ENCODE results near the gene MATCAP1. TPM values are rescaled to one million over a fixed set of nuclear protein-coding genes. Genes with fewer than 3 reads are reported as not detected.
A peak's percentile ranks its signal among the peaks of the same experiment; 100 is the strongest.

MATCAP1 gene
- polyA plus RNA-seq, 4 donors, result 15.7 to 19.0 (median 18.2) TPM

DNA sequence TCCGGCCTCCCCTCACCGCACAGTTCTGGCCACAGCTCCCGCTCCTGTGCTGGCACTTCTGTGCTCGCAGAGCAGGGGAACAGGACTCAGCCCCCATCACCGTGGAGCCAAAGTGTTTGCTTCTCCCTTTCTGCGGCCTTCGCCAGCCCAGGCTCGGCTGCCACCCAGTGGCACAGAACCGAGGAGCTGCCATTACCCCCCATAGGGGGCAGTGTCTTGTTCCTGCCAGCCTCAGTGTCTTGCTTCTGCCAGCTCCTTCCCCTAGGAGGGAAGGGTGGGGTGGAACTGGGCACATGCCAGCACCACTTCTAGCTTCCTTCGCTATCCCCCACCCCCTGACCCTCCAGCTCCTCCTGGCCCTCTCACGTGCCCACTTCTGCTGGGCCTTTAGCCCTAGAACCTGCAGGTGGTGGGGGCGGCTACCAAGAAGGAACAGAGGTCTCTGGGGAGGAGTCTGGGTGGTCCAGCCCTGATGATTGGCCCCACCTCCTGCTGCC is 14.5 kb upstream of the MATCAP1 start:
- peak overlapping the region; percentile 93 to 99 (median 97) for H3K27ac ChIP-seq (ENCODE audit: low read depth in 1 of 3, low read length in 2 of 3)
- H3K36me3 ChIP-seq (ENCODE audit: control insufficient read depth in 3 of 3, insufficient read depth in 2 of 3, low read depth in 1 of 3, low read length in 3 of 3), result peaks cover 11 to 85% (median 32%) of the 10 kb centered on the region in 3 donors
- FAIRE-seq (no peak), DNase-seq (peak; percentile 65 to 82)
- H3K27me3 ChIP-seq (ENCODE audit: control insufficient read depth in 3 of 3, insufficient read depth in 3 of 3, low read length in 3 of 3), result no peaks in the 10 kb centered on the region
- peak overlapping the region in 1 of 3 donors; percentile 0 for H3K4me3 ChIP-seq (ENCODE audit: low read depth in 1 of 3, low read length in 3 of 3)
- H3K4me1 ChIP-seq (ENCODE audit: control insufficient read depth in 3 of 3, insufficient read depth in 2 of 3, low read depth in 1 of 3, low read length in 2 of 3), result peaks cover 2 to 24% (median 7%) of the 10 kb centered on the region in 3 donors
- WGBS, 3 donors, result 36 to 54% (median 47%) methylated on average over 11 to 12 of the region's 12 CpGs
- no peaks in the 10 kb centered on the region for H3K9me3 ChIP-seq (ENCODE audit: control insufficient read depth in 2 of 2, insufficient read depth in 1 of 2, low read depth in 1 of 2, low read length in 1 of 2)

DNA sequence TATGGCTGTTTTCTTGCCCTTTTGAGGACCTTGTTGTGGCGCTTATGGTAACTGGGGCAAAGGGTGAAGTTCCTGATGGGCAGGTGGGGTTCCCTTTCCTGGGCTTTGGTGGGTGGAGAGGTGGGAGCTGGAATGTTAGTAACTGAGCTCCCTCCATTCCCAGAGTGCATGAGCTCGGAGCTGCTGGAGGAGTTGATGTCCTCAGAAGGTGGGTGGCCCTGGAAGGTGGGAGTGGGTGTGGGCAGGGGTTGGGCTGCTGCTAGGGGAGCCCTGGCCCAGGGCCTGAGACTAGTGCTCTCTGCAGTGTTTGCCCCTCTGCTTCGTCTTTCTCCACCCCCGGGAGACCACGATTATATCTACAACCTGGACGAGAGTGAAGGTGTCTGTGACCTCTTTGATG is 13.9 kb upstream of the MATCAP1 start:
- no peak overlapping the region for H3K4me3 ChIP-seq (ENCODE audit: low read depth in 1 of 3, low read length in 3 of 3)
- peak overlapping the region in 1 of 3 donors; percentile 97 for H3K27ac ChIP-seq (ENCODE audit: low read depth in 1 of 3, low read length in 2 of 3)
- peaks cover 11 to 85% (median 30%) of the 10 kb centered on the region in 3 donors for H3K36me3 ChIP-seq (ENCODE audit: control insufficient read depth in 3 of 3, insufficient read depth in 2 of 3, low read depth in 1 of 3, low read length in 3 of 3)
- no peaks in the 10 kb centered on the region for H3K27me3 ChIP-seq (ENCODE audit: control insufficient read depth in 3 of 3, insufficient read depth in 3 of 3, low read length in 3 of 3)
- WGBS, 3 donors, result 61 to 74% (median 62%) methylated on average over 6 of the region's 6 CpGs
- FAIRE-seq (no peak), DNase-seq (no peak)
- H3K9me3 ChIP-seq (ENCODE audit: control insufficient read depth in 2 of 2, insufficient read depth in 1 of 2, low read depth in 1 of 2, low read length in 1 of 2), result no peaks in the 10 kb centered on the region
- peaks cover 5 to 30% (median 11%) of the 10 kb centered on the region in 3 donors for H3K4me1 ChIP-seq (ENCODE audit: control insufficient read depth in 3 of 3, insufficient read depth in 2 of 3, low read depth in 1 of 3, low read length in 2 of 3)

DNA sequence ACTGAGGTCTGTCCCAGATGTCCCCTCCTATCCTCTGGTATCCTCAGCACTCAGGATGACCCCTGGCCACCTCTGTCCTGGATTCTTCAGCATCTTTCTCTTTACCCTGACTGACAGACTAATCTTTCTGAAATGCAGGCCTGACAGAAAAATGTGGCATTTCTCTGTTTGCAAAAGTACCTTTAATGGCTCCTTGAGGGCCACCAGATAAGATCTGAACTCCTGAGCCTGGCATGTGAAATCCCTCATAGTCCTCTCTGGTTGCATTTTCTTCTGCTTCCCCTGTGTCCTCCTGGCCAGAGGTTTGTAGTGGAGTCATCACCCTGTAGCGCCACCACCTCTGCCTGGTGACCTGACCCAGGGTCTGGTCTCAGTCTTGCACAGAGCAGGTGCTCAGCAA is 13.1 kb upstream of the MATCAP1 start:
- H3K27ac ChIP-seq (ENCODE audit: low read depth in 1 of 3, low read length in 2 of 3), result no peak overlapping the region
- no peaks in the 10 kb centered on the region for H3K9me3 ChIP-seq (ENCODE audit: control insufficient read depth in 2 of 2, insufficient read depth in 1 of 2, low read depth in 1 of 2, low read length in 1 of 2)
- WGBS, 3 donors, result 91 to 100% (median 96%) methylated on average over 1 of the region's 1 CpG
- H3K36me3 ChIP-seq (ENCODE audit: control insufficient read depth in 3 of 3, insufficient read depth in 2 of 3, low read depth in 1 of 3, low read length in 3 of 3), result peaks cover 11 to 78% (median 24%) of the 10 kb centered on the region in 3 donors
- no peak for DNase-seq
- H3K27me3 ChIP-seq (ENCODE audit: control insufficient read depth in 3 of 3, insufficient read depth in 3 of 3, low read length in 3 of 3), result no peaks in the 10 kb centered on the region
- H3K4me1 ChIP-seq (ENCODE audit: control insufficient read depth in 3 of 3, insufficient read depth in 2 of 3, low read depth in 1 of 3, low read length in 2 of 3), result peaks cover 5 to 32% (median 11%) of the 10 kb centered on the region in 3 donors
- FAIRE-seq, result no peak
- H3K4me3 ChIP-seq (ENCODE audit: low read depth in 1 of 3, low read length in 3 of 3), result no peak overlapping the region

DNA sequence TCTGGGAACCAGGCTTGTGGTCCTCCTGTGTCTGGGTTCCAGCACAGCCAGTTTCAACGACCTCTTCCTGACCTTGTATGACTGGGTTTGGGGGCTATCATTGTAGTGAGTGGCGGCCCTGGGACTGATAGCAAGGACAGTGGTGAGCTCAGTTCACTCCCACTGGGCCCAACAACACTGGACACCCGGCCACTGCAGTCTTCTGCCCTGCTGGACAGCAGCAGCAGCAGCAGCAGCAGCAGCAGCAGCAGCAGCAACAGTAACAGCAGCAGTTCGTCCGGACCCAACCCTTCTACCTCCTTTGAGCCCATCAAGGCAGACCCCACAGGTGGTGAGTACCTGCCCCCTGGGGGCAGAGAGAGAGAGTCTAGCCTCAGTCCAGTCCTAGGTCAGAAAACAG is 11.9 kb upstream of the MATCAP1 start:
- Histone ChIP-seq H3K27ac (ENCODE audit: low read depth in 1 of 3, low read length in 2 of 3) (no peak overlapping the region), H3K4me3 (ENCODE audit: low read depth in 1 of 3, low read length in 3 of 3) (no peak overlapping the region), H3K9me3 (ENCODE audit: control insufficient read depth in 2 of 2, insufficient read depth in 1 of 2, low read depth in 1 of 2, low read length in 1 of 2) (no peaks in the 10 kb centered on the region), H3K27me3 (ENCODE audit: control insufficient read depth in 3 of 3, insufficient read depth in 3 of 3, low read length in 3 of 3) (no peaks in the 10 kb centered on the region), H3K36me3 (ENCODE audit: control insufficient read depth in 3 of 3, insufficient read depth in 2 of 3, low read depth in 1 of 3, low read length in 3 of 3) (peaks cover 11 to 67% (median 19%) of the 10 kb centered on the region in 3 donors), H3K4me1 (ENCODE audit: control insufficient read depth in 3 of 3, insufficient read depth in 2 of 3, low read depth in 1 of 3, low read length in 2 of 3) (peaks cover 5 to 36% (median 11%) of the 10 kb centered on the region in 3 donors)
- 83 to 89% (median 84%) methylated on average over 5 of the region's 5 CpGs for WGBS, 3 donors
- DNase-seq, result no peak
- FAIRE-seq, result no peak

DNA sequence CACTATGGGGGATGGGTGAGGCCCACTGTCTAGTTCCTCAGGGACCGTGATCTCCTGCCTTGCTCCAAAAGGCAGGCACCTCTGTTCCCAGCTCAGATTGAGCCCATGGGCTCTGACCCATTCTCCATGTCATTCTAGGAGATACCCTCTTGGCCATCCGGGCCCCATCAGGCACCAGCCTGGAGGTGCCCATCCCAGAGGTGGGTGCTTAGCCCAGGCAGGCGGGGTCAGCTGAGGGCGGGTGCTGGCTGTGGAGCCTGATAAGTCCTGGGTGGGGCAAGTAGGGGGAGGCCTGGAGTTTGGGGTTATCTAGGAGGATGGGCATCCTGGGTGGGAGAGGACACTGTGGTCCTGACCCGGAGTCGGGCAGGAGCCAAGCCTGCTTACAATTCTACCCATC is 10.5 kb upstream of the MATCAP1 start:
- DNase-seq, result no peak
- H3K27ac ChIP-seq (ENCODE audit: low read depth in 1 of 3, low read length in 2 of 3), result no peak overlapping the region
- WGBS, 3 donors, result 85 to 87% (median 86%) methylated on average over 6 of the region's 6 CpGs
- H3K4me1 ChIP-seq (ENCODE audit: control insufficient read depth in 3 of 3, insufficient read depth in 2 of 3, low read depth in 1 of 3, low read length in 2 of 3), result peaks cover 5 to 30% (median 11%) of the 10 kb centered on the region in 3 donors
- H3K4me3 ChIP-seq (ENCODE audit: low read depth in 1 of 3, low read length in 3 of 3), result no peak overlapping the region
- no peaks in the 10 kb centered on the region for H3K9me3 ChIP-seq (ENCODE audit: control insufficient read depth in 2 of 2, insufficient read depth in 1 of 2, low read depth in 1 of 2, low read length in 1 of 2)
- H3K36me3 ChIP-seq (ENCODE audit: control insufficient read depth in 3 of 3, insufficient read depth in 2 of 3, low read depth in 1 of 3, low read length in 3 of 3), result peaks cover 11 to 60% (median 19%) of the 10 kb centered on the region in 3 donors
- no peak for FAIRE-seq
- no peaks in the 10 kb centered on the region for H3K27me3 ChIP-seq (ENCODE audit: control insufficient read depth in 3 of 3, insufficient read depth in 3 of 3, low read length in 3 of 3)

DNA sequence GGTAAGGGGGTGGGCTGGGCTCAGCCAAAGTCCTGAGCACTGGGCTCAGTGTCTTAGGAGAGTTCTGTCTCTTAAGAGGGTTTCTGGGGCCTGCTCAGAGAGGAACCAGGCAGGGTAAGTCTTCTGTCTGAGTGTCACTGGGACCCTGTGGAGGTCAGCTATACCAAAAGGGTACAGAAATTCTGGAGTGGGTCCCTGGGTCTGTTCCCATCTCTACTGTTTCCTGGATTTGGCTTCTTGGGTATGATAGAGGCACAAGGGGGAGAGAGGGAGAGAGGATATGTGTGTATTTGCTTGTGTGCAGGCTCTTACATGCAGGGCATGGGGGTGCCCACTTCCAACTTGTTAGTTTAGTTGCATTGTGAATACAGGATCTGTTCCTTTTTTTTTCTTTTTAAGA is 9.8 kb upstream of the MATCAP1 start:
- FAIRE-seq, result no peak
- Histone ChIP-seq H3K9me3 (ENCODE audit: control insufficient read depth in 2 of 2, insufficient read depth in 1 of 2, low read depth in 1 of 2, low read length in 1 of 2) (no peaks in the 10 kb centered on the region), H3K27me3 (ENCODE audit: control insufficient read depth in 3 of 3, insufficient read depth in 3 of 3, low read length in 3 of 3) (no peaks in the 10 kb centered on the region), H3K27ac (ENCODE audit: low read depth in 1 of 3, low read length in 2 of 3) (no peak overlapping the region), H3K4me1 (ENCODE audit: control insufficient read depth in 3 of 3, insufficient read depth in 2 of 3, low read depth in 1 of 3, low read length in 2 of 3) (peaks cover 5 to 27% (median 11%) of the 10 kb centered on the region in 3 donors), H3K36me3 (ENCODE audit: control insufficient read depth in 3 of 3, insufficient read depth in 2 of 3, low read depth in 1 of 3, low read length in 3 of 3) (peaks cover 11 to 59% (median 19%) of the 10 kb centered on the region in 3 donors), H3K4me3 (ENCODE audit: low read depth in 1 of 3, low read length in 3 of 3) (no peak overlapping the region)
- no peak for DNase-seq

DNA sequence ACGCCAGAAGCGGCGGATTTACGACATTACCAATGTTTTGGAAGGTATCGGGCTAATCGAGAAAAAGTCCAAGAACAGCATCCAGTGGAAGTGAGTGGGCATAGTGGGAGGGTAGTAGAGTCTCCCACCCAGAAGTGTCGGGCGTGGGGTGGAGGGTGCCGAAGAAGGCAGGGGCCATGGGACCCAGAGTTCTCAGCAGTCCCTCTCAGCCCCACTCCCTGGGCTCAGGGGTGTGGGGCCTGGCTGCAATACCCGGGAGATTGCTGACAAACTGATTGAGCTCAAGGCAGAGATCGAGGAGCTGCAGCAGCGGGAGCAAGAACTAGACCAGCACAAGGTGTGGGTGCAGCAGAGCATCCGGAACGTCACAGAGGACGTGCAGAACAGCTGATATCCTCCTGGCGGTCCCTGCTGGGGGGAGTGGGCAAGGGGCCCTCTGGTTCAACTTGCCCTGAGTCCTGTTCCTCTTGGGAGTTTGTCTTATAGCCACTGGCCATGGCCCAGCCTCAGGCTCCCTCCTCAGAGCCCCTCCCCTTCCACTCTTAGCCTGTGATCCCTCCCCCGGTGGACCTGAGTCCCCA is 9.1 kb upstream of the MATCAP1 start:
- H3K27me3 ChIP-seq (ENCODE audit: control insufficient read depth in 3 of 3, insufficient read depth in 3 of 3, low read length in 3 of 3), result no peaks in the 10 kb centered on the region
- peaks cover 3 to 21% (median 11%) of the 10 kb centered on the region in 3 donors for H3K4me1 ChIP-seq (ENCODE audit: control insufficient read depth in 3 of 3, insufficient read depth in 2 of 3, low read depth in 1 of 3, low read length in 2 of 3)
- DNase-seq (no peak), FAIRE-seq (no peak)
- H3K9me3 ChIP-seq (ENCODE audit: control insufficient read depth in 2 of 2, insufficient read depth in 1 of 2, low read depth in 1 of 2, low read length in 1 of 2), result no peaks in the 10 kb centered on the region
- WGBS, 3 donors, result 7 to 20% (median 14%) methylated on average over 15 to 17 of the region's 17 CpGs
- peak overlapping the region; percentile 88 to 95 (median 95) for H3K4me3 ChIP-seq (ENCODE audit: low read depth in 1 of 3, low read length in 3 of 3)
- peak overlapping the region in 1 of 3 donors; percentile 70 for H3K27ac ChIP-seq (ENCODE audit: low read depth in 1 of 3, low read length in 2 of 3)
- H3K36me3 ChIP-seq (ENCODE audit: control insufficient read depth in 3 of 3, insufficient read depth in 2 of 3, low read depth in 1 of 3, low read length in 3 of 3), result peaks cover 11 to 52% (median 19%) of the 10 kb centered on the region in 3 donors

DNA sequence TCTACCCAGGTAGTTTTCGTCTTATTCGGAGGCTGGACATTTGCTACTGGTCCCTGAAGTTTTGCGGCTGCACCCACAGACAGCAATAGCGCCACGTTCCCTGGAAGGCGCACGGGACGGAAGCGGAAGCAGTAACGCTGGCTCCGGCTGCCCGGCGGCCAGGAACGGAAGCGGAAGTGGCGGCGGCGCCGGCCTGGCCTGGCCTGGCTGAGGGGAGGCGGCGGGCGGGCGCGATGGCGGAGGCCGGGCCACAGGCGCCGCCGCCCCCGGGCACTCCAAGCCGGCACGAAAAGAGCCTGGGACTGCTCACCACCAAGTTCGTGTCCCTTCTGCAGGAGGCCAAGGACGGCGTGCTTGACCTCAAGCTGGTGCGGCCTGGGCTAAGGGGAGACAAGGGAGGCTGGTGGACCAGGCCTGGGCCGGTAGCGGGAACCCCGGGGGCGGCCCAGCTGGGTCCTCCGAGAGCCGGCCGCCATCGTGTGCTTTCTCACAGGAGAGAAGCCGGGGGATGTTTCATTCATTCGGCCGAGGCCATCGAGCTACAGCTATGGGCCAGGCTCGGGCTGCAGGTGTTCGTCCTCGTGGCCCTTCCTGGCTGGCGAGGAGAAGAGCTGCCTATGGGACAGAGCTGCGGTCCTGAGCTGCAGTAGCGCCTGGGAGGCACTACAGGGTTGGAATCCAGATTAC is 8.4 kb upstream of the MATCAP1 start, which contains the start of gene E2F4:
Gene E2F4, plus strand, starts transcription at position 161 of the 687 bp plus-strand sequence. Its CDS starts 73 bp downstream, at position 234.
- WGBS, 3 donors, result 0% methylated on average over 50 to 54 of the region's 54 CpGs
- peak; percentile 92 to 95 for DNase-seq
- Histone ChIP-seq H3K9me3 (ENCODE audit: control insufficient read depth in 2 of 2, insufficient read depth in 1 of 2, low read depth in 1 of 2, low read length in 1 of 2) (no peaks in the 10 kb centered on the region), H3K4me1 (ENCODE audit: control insufficient read depth in 3 of 3, insufficient read depth in 2 of 3, low read depth in 1 of 3, low read length in 2 of 3) (peaks cover 3 to 19% (median 11%) of the 10 kb centered on the region in 3 donors), H3K27ac (ENCODE audit: low read depth in 1 of 3, low read length in 2 of 3) (peak within 1 kb of the TSS in 1 of 3 donors; percentile 70), H3K4me3 (ENCODE audit: low read depth in 1 of 3, low read length in 3 of 3) (peak within 1 kb of the TSS; percentile 88 to 95 (median 95)), H3K27me3 (ENCODE audit: control insufficient read depth in 3 of 3, insufficient read depth in 3 of 3, low read length in 3 of 3) (no peaks in the 10 kb centered on the region), H3K36me3 (ENCODE audit: control insufficient read depth in 3 of 3, insufficient read depth in 2 of 3, low read depth in 1 of 3, low read length in 3 of 3) (peaks cover 8 to 45% (median 13%) of the 10 kb centered on the region in 3 donors)
- FAIRE-seq, result no peak

All from small intestine (tissue), 7 donors.